GM12878 (cell line): ENCODE measurements around the gene TTC22. TPM values are rescaled to one million over a fixed set of nuclear protein-coding genes. Genes with fewer than 3 reads are reported as not detected.

Experiments used
- ATAC-seq: fragments of 200-7000 bp; cut with Tn5 transposase; 3 replicates; pipeline ENCODE4 v1.9.1; 2020; ENCODE audit warnings: mild to moderate bottlenecking, moderate library complexity
- BruUV-seq: library from RNA; stranded (reverse); fragments of 400-500 nt; replicated peaks from 2 replicates; lab custom pipeline; 2021; lab: Mats Ljungman, UMichigan
- CTCF ChIA-PET: fragments of 300-600 bp; sonication (Branson Sonifier 250); formaldehyde crosslinking; extraction: SDS; loops from one replicate; lab custom pipeline; 2021; ENCODE audit warnings: inconsistent platforms; lab: Yijun Ruan, JAX
- POLR2A ChIA-PET: fragments of 350-600 bp; formaldehyde crosslinking; extraction: SDS; loops from one replicate; lab custom pipeline; 2021; ENCODE audit warnings: inconsistent platforms; lab: Charles Lee
- RAD21 ChIA-PET: fragments of 300-600 bp; sonication (Branson Sonifier 250); formaldehyde crosslinking; loops from one replicate; lab custom pipeline; 2023; ENCODE audit warnings: antibody characterized with exemption; ENCODE audit not compliant: unreplicated experiment; lab: Charles Lee
- SMC1A ChIA-PET: fragments of 300-600 bp; sonication (Branson Sonifier 250); formaldehyde crosslinking; loops from one replicate; lab custom pipeline; 2023; ENCODE audit not compliant: unreplicated experiment, uncharacterized antibody; lab: Charles Lee
- DNase-seq: peaks from one replicate; pipeline ENCODE4 v3.0.0-alpha.2; 2011; ENCODE audit warnings: low read depth, low spot score
- FAIRE-seq: peaks from 3 replicates; lab custom pipeline; 2011; peaks lifted over from hg19 to GRCh38; lab: Jason Lieb, UNC
- H2AFZ ChIP-seq: 2 replicates; pipeline ENCODE4 v1.6.0; 2011; ENCODE audit warnings: low read depth, low read length, control low read depth; ENCODE audit not compliant: control insufficient read depth
- H3K27ac ChIP-seq: 2 replicates; pipeline ENCODE4 v1.5.1; 2011; ENCODE audit warnings: control low read depth; ENCODE audit not compliant: control insufficient read depth, insufficient read depth
- H3K27me3 ChIP-seq, 2 experiments: replicated peaks in 1 of 2; 2 replicates each; pipeline versions ENCODE4 v1.6.0 to v1.6.1; 2011; ENCODE audit warnings: low read length in 1 of 2; ENCODE audit not compliant: control insufficient read depth in 2 of 2, insufficient read depth in 2 of 2
- H3K36me3 ChIP-seq, 2 experiments: 2 replicates each; pipeline ENCODE4 v1.5.1; 2011; ENCODE audit warnings: low read length in 1 of 2; ENCODE audit not compliant: control insufficient read depth in 2 of 2, insufficient read depth in 2 of 2
- H3K4me1 ChIP-seq: 2 replicates; pipeline ENCODE4 v1.6.1; 2011; ENCODE audit warnings: mild to moderate bottlenecking, low read length, moderate library complexity, mixed read lengths; ENCODE audit not compliant: control insufficient read depth, insufficient read depth
- H3K4me2 ChIP-seq: 2 replicates; pipeline ENCODE4 v1.6.0; 2011; ENCODE audit warnings: control low read depth; ENCODE audit not compliant: control insufficient read depth, insufficient read depth
- H3K4me3 ChIP-seq: fragments of 200-600 bp; sonication (generic); 2 replicates; pipeline ENCODE4 v1.5.1; 2016
- H3K79me2 ChIP-seq: 2 replicates; pipeline ENCODE4 v1.6.0; 2011; ENCODE audit warnings: low read length; ENCODE audit not compliant: control insufficient read depth, insufficient read depth
- H3K9ac ChIP-seq: 2 replicates; pipeline ENCODE4 v1.8.0; 2011; ENCODE audit warnings: low read length, control low read depth, mixed read lengths; ENCODE audit not compliant: control insufficient read depth, insufficient read depth
- H3K9me3 ChIP-seq: replicated peaks from 3 replicates; pipeline ENCODE4 v1.5.1; 2011; ENCODE audit warnings: mild to moderate bottlenecking, low read length; ENCODE audit not compliant: control insufficient read depth, insufficient read depth
- H4K20me1 ChIP-seq: 2 replicates; pipeline ENCODE4 v1.6.0; 2011; ENCODE audit not compliant: control insufficient read depth, insufficient read depth
- EED ChIP-seq: sonication (generic); IDR thresholded peaks from 2 replicates; pipeline ENCODE4 v1.6.1; 2016; ENCODE audit warnings: antibody characterized with exemption, low read depth
- ETV6 ChIP-seq, 2 experiments: fragments of 450-650 bp in 1 of 2; IDR thresholded peaks in 1 of 2; conservative IDR thresholded peaks in 1 of 2; 2 replicates each; pipeline ENCODE4 v1.6.1; 2014; ENCODE audit warnings: antibody characterized with exemption in 1 of 2, borderline replicate concordance in 1 of 2, low read depth in 1 of 2, mild to moderate bottlenecking in 1 of 2, moderate library complexity in 1 of 2
- MEF2B ChIP-seq: fragments of 450-650 bp; IDR thresholded peaks from 2 replicates; pipeline ENCODE4 v1.6.1; 2018; ENCODE audit warnings: mild to moderate bottlenecking, moderate library complexity; ENCODE audit not compliant: partially characterized antibody, poor library complexity, severe bottlenecking
- MTA2 ChIP-seq: fragments of 450-650 bp; IDR thresholded peaks from 2 replicates; pipeline ENCODE4 v1.6.1; 2016; ENCODE audit warnings: low read depth, mild to moderate bottlenecking, moderate library complexity
- NFYB ChIP-seq: IDR thresholded peaks from 2 replicates; pipeline ENCODE4 v1.6.1; 2011; ENCODE audit warnings: low read depth, mild to moderate bottlenecking, low read length, improper control_type of control experiment, moderate library complexity; ENCODE audit not compliant: insufficient read depth
- WGBS: methylation state at CpG from one replicate; pipeline ENCODE4 v1.1.6; 2016; ENCODE audit warnings: low lambda C conversion rate; ENCODE audit not compliant: insufficient replicate concordance, insufficient coverage; ENCODE audit errors: missing lambda C conversion rate; 5-methylcytosine and 5-hydroxymethylcytosine counted together
- in situ Hi-C: fragments of 300-500 bp; cut with MboI; formaldehyde crosslinking; loops from 9 replicates; pipeline ENCODE4 v1.14.3; 2018; ENCODE audit warnings: mixed read lengths
- intact Hi-C: fragments of 100-400 bp; cut with micrococcal nuclease; formaldehyde crosslinking; loops from one replicate; pipeline ENCODE4 v1.14.2; 2022; ENCODE audit not compliant: unreplicated experiment
- polyA plus RNA-seq, 11 experiments: library from polyadenylated mRNA; depleted of rRNA in 4 of 11; unstranded in 6 of 11; stranded (reverse) in 5 of 11; fragments of >200 nt; fragmentation: Nextera tagmentation in 4 of 11; fragmentation: Illumina TruSeq in 1 of 11; extraction: Ambion mirVana in 4 of 11; extraction: Trizol in 1 of 11; gene quantifications; 1 replicate in 1 of 11; 2 replicates in 10 of 11; pipeline versions ENCODE4 v1.2.1 to v1.2.3, GENCODE V29; 2011 to 2016; ENCODE audit warnings: inconsistent platforms in 2 of 11, missing spikeins in 2 of 11, low read depth in 1 of 11
- total RNA-seq, 4 experiments: library from RNA; depleted of rRNA in 3 of 4; stranded (reverse); fragments of >200 nt in 3 of 4; fragmentation: Illumina TruSeq in 1 of 4; extraction: Trizol in 1 of 4; gene quantifications; 2 replicates each; pipeline versions ENCODE4 v1.2.1 to v1.2.3, GENCODE V29; 2013 to 2021
- TF ChIP-seq, protein P1 (sequence below): fragments of 450-650 bp; conservative IDR thresholded peaks from 2 replicates; pipeline ENCODE4 v1.6.1; 2017; ENCODE audit warnings: mild to moderate bottlenecking, moderate library complexity

Gene TTC22
- total and polyA plus RNA-seq, 10 of the 15 experiments (the other 5 are each of a cell fraction or from before 2014, with no cell fraction given), result 0.64 to 5.1 (median 1.9) TPM

DNA sequence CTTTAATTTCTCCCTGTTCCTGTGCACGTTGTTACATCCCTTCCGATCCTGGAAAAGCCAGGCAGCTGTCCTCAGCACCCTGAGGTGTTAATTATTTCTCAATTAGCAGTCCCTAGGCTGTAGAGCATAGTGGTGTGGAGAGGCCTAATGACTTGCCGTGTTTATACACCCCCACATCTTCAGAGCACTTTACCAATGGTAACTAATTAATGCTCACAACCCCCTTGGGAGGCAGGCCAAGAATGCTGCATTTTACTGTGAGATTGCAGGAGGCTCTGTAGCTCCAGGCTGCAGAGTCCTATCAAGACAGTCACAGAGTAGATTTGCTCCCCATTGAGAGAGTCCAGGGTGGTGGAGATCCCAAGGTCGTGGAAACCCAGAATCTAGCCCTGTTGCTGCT, 34.4 kb downstream of the TTC22 start:
- Histone ChIP-seq H3K4me3 (no peak overlapping the region), H3K27ac (no peak overlapping the region), H3K4me2 (no peak overlapping the region), H4K20me1 (no peaks in the 10 kb centered on the region), H3K4me1 (peaks cover 9% of the 10 kb centered on the region), H3K27me3 (no peaks in the 10 kb centered on the region), H3K79me2 (peaks cover 17% of the 10 kb centered on the region), H2AFZ (no peak overlapping the region), H3K9ac (no peak overlapping the region), H3K36me3 (no peaks in the 10 kb centered on the region), H3K9me3 (no peaks in the 10 kb centered on the region)
- 24% methylated on average over 4 of the region's 4 CpGs for WGBS
- ChIA-PET SMC1A (interaction anchor here (0.9 to 2.2 kb wide), 6 partner anchors 29 to 111 kb away, joined by 3 to 11 read pairs (median 5); partner anchors contain the start of gene TTC4), RAD21 (interaction anchor here (1.2 to 1.5 kb wide), 3 partner anchors 10 to 34 kb away, joined by 3 to 10 read pairs (median 5); partner anchors contain the start of gene TTC22), POLR2A (interaction anchor here (0.5 kb wide), 1 partner anchor 602 kb away, joined by 4 read pairs; no protein-coding TSS in a partner anchor), CTCF (interaction anchor here (1.2 to 8.9 kb wide), 4 partner anchors 28 to 43 kb away, joined by 4 to 60 read pairs (median 6); partner anchors contain the start of gene TTC22)
- TF ChIP-seq MTA2 (peak; percentile 50), EED (no peak), ETV6 (conservative IDR thresholded peaks at IDR 0.05 in 1 of 2, IDR thresholded peaks at IDR 0.05 in 1 of 2; ENCODE audit: borderline replicate concordance in 1 of 2, low read depth in 1 of 2) (no peak), NFYB (no peak), MEF2B (peak; percentile 22)
- TF ChIP-seq, protein P1, sequence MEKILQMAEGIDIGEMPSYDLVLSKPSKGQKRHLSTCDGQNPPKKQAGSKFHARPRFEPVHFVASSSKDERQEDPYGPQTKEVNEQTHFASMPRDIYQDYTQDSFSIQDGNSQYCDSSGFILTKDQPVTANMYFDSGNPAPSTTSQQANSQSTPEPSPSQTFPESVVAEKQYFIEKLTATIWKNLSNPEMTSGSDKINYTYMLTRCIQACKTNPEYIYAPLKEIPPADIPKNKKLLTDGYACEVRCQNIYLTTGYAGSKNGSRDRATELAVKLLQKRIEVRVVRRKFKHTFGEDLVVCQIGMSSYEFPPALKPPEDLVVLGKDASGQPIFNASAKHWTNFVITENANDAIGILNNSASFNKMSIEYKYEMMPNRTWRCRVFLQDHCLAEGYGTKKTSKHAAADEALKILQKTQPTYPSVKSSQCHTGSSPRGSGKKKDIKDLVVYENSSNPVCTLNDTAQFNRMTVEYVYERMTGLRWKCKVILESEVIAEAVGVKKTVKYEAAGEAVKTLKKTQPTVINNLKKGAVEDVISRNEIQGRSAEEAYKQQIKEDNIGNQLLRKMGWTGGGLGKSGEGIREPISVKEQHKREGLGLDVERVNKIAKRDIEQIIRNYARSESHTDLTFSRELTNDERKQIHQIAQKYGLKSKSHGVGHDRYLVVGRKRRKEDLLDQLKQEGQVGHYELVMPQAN, result no peak
- in situ Hi-C loops, result no loop called here
- DNase-seq (no peak), FAIRE-seq (no peak), ATAC-seq (no peak)
- intact Hi-C loops, result no loop called here
- BruUV-seq, result no TSS peak
